Neutrophil (primary cell): ENCODE results near the gene ZMYND8.
"Not testable (repeated sequence)": the region's sequence is repeated elsewhere in the genome, so short reads cannot be mapped to it uniquely, and the experiment has no call there.

ENCODE experiments used
- H3K27ac ChIP-seq: fragments of 200-600 bp; sonication (generic); 2 replicates; pipeline ENCODE4 v1.5.1; 2016; ENCODE audit warnings: mild to moderate bottlenecking, moderate library complexity
- H3K27me3 ChIP-seq: fragments of 200-600 bp; sonication (generic); 2 replicates; pipeline ENCODE4 v1.6.0; 2016; ENCODE audit warnings: mild to moderate bottlenecking
- H3K36me3 ChIP-seq: fragments of 200-600 bp; sonication (generic); 2 replicates; pipeline ENCODE4 v1.5.1; 2017
- H3K4me1 ChIP-seq, 2 experiments: fragments of 200-600 bp in 1 of 2; sonication (generic) in 1 of 2; 1 replicate in 1 of 2; 2 replicates in 1 of 2; pipeline versions ENCODE4 v1.5.1 to v1.6.1; 2013 to 2016; ENCODE audit warnings: low read depth in 1 of 2, low read length in 1 of 2, mild to moderate bottlenecking in 1 of 2, moderate library complexity in 1 of 2; ENCODE audit not compliant: control insufficient read depth in 1 of 2, insufficient read depth in 1 of 2
- H3K4me3 ChIP-seq, 2 experiments: fragments of 200-600 bp in 1 of 2; sonication (generic) in 1 of 2; 1 replicate in 1 of 2; 2 replicates in 1 of 2; pipeline ENCODE4 v1.5.1; 2013 to 2016; ENCODE audit warnings: low read depth in 1 of 2, low read length in 1 of 2, mild to moderate bottlenecking in 1 of 2, moderate library complexity in 1 of 2
- H3K9me3 ChIP-seq: fragments of 200-600 bp; sonication (generic); 2 replicates; pipeline ENCODE4 v1.5.1; 2016
- CTCF ChIP-seq: fragments of 200-600 bp; sonication (generic); IDR thresholded peaks from 2 replicates; pipeline ENCODE4 v1.5.1; 2016; ENCODE audit warnings: antibody characterized with exemption

Gene ZMYND8

GRCh38 chr20:47262008-47262364 lies 94.5 kb downstream of the ZMYND8 start:
- no peaks in the 10 kb centered on the region for H3K4me1 ChIP-seq
- peaks cover 84% of the 10 kb centered on the region for H3K36me3 ChIP-seq
- no peak for TF ChIP-seq CTCF
- no peaks in the 10 kb centered on the region for H3K9me3 ChIP-seq
- no peaks in the 10 kb centered on the region for H3K27me3 ChIP-seq
- H3K4me3 ChIP-seq = no peak overlapping the region
- H3K27ac ChIP-seq = no peak overlapping the region

- not testable (repeated sequence) for H3K9me3 ChIP-seq, H3K27me3 ChIP-seq
Observed at GRCh38 chr20:47261161-47261774, 95.2 kb downstream of the ZMYND8 start.

DNA sequence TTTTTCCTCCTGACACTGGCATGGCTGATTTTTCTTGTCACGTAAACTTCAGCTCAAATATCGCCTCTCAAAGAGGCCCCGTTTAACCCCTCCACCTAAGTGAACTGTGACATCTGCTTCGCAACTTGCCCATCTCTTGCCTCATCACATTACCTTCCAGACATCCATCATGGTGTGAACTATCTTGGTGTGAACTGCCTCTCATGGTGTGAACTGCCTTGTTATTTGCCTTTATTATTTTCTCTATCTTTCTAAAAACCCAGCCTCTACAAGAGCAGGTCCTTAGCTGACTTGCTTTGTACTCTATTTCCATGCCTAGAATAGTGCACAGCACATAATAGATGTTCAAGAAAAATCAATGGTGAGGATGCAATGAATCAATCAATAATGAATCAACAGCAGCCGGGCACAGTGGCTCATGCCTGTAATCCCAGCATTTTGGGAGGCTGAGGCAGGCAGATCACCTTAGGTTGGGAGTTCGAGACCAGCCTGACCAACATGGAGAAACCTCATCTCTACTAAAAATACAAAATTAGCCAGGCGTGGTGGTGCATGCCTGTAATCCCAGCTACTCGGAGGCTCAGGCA lies 95.9 kb downstream of the ZMYND8 start:
- H3K27me3 ChIP-seq, H3K27ac ChIP-seq, H3K4me1 ChIP-seq, H3K9me3 ChIP-seq, H3K4me3 ChIP-seq: not testable (repeated sequence)
- peaks cover 71% of the 10 kb centered on the region for H3K36me3 ChIP-seq

More at GRCh38 chr20:47261161-47261774, 95.2 kb downstream of the ZMYND8 start:
- H3K4me1 ChIP-seq, H3K27ac ChIP-seq, H3K4me3 ChIP-seq: not testable (repeated sequence)
- peaks cover 77% of the 10 kb centered on the region for H3K36me3 ChIP-seq

- no peak overlapping the region for H3K27ac ChIP-seq
- no peak overlapping the region for H3K4me3 ChIP-seq
- H3K4me1 ChIP-seq = no peaks in the 10 kb centered on the region
- no peaks in the 10 kb centered on the region for H3K27me3 ChIP-seq
- TF ChIP-seq CTCF = no peak
- no peaks in the 10 kb centered on the region for H3K9me3 ChIP-seq
- H3K36me3 ChIP-seq = peaks cover 73% of the 10 kb centered on the region
Observed at GRCh38 chr20:47258745-47259695, 97.5 kb downstream of the ZMYND8 start.

GRCh38 chr20:47257771-47258170 lies 98.7 kb downstream of the ZMYND8 start:
- Histone ChIP-seq H3K36me3 (peaks cover 73% of the 10 kb centered on the region), H3K27ac (no peak overlapping the region), H3K9me3 (no peaks in the 10 kb centered on the region), H3K27me3 (no peaks in the 10 kb centered on the region), H3K4me3 (no peak overlapping the region), H3K4me1 (no peaks in the 10 kb centered on the region)
- no peak for TF ChIP-seq CTCF

- no peaks in the 10 kb centered on the region for H3K27me3 ChIP-seq
- TF ChIP-seq CTCF = no peak
- no peak overlapping the region for H3K27ac ChIP-seq
- H3K4me1 ChIP-seq = no peaks in the 10 kb centered on the region
- H3K4me3 ChIP-seq = no peak overlapping the region
- H3K36me3 ChIP-seq = peaks cover 73% of the 10 kb centered on the region
- no peaks in the 10 kb centered on the region for H3K9me3 ChIP-seq
Observed at GRCh38 chr20:47257256-47257655, 99.2 kb downstream of the ZMYND8 start.
